ENCODE data around the gene PSME1.

DNA sequence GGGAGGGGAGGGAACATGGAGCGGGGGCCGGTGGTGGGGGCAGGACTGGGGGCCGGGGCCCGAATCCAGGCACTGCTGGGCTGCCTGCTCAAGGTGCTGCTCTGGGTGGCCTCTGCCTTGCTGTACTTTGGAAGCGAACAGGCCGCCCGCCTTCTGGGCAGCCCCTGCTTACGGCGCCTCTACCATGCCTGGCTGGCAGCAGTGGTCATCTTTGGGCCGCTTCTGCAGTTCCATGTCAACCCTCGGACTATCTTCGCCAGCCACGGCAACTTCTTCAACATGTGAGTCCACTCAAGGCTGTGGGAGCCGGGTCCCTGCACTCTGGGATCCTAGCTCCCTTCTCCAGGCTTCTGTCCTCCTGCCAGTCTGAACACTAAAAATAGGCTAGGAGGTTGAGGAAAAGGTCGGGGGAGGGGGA is 4.4 kb upstream of the PSME1 start:
- TF ChIP-seq EP300 (IDR thresholded peaks at IDR 0.05; ENCODE audit: borderline replicate concordance), result no peak
- TF ChIP-seq CEBPB (IDR thresholded peaks at IDR 0.05), result no peak

All from Ishikawa (cell line).